Measurements from ENCODE around the gene SETD2.

DNA sequence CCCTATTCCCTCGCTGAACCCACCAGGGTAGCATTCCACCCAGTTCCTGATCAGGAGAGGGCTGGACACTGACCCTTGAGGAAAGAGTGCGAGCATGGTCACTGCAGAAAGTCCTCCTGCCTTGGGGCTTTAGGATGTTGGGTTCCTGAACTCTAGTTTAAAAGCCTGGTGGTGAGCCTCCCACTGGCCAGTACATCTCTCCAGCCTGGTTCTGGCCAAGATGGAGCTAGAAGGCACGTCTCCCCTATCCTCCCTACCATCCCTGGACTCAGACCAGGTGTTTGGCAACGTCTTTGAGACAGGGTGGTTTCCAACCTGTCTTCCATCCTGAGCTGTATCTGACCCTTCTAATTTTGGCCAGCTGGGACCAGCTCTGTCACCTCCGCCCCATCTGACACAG lies 153.0 kb downstream of the SETD2 start:
- TF ChIP-seq, protein P1, sequence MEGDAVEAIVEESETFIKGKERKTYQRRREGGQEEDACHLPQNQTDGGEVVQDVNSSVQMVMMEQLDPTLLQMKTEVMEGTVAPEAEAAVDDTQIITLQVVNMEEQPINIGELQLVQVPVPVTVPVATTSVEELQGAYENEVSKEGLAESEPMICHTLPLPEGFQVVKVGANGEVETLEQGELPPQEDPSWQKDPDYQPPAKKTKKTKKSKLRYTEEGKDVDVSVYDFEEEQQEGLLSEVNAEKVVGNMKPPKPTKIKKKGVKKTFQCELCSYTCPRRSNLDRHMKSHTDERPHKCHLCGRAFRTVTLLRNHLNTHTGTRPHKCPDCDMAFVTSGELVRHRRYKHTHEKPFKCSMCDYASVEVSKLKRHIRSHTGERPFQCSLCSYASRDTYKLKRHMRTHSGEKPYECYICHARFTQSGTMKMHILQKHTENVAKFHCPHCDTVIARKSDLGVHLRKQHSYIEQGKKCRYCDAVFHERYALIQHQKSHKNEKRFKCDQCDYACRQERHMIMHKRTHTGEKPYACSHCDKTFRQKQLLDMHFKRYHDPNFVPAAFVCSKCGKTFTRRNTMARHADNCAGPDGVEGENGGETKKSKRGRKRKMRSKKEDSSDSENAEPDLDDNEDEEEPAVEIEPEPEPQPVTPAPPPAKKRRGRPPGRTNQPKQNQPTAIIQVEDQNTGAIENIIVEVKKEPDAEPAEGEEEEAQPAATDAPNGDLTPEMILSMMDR (IDR thresholded peaks at IDR 0.05): no peak
- no peak for TF ChIP-seq POLR2A (IDR thresholded peaks at IDR 0.05)
- no peak for TF ChIP-seq EP300 (IDR thresholded peaks at IDR 0.05)
- TF ChIP-seq POLR2AphosphoS5 (IDR thresholded peaks at IDR 0.05): no peak
